HG02840 (cell line): Measurements from ENCODE around the gene NOS1.

Experiments used
- ATAC-seq: cut with Tn5 transposase; IDR thresholded peaks from one replicate; pipeline ENCODE4 v1.9.1; 2021; ENCODE audit warnings: mild to moderate bottlenecking, moderate library complexity, moderate number of reproducible peaks; ENCODE audit not compliant: unreplicated experiment, low FRiP score

The NOS1 gene

DNA sequence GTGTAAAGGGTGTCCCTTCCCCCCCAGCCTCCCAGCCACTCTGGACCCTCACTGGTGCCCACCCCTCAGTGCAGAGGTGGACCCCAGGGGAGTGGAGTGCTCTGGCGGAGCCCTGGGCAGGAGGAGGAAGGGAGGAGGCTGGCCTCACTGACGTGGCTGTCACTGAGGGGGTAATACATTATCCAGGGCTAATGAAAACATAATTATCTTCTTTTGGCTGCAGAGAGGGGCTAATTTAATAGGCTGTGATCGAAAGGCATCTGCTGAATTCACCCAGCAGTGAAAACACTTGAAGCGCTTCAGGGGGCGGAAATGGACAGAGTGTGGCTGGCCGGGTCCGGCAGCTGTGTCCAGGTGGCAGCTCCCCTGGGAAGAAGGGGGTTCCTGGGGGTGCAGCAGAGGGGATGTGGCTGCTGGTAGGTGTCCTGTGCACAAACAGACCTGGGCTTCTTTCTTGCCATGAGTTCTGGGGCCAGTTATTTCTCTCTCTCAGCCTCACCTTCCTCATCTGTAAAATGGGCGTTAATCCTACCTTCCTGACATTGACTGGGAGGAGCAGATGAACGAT is 3.7 kb upstream of the NOS1 start:
- ATAC-seq = no peak

GRCh38 chr12:117363953-117364486 is 2.6 kb upstream of the NOS1 start:
- ATAC-seq = no peak

GRCh38 chr12:117363056-117363662 is 1.7 kb upstream of the NOS1 start:
- no peak for ATAC-seq

DNA sequence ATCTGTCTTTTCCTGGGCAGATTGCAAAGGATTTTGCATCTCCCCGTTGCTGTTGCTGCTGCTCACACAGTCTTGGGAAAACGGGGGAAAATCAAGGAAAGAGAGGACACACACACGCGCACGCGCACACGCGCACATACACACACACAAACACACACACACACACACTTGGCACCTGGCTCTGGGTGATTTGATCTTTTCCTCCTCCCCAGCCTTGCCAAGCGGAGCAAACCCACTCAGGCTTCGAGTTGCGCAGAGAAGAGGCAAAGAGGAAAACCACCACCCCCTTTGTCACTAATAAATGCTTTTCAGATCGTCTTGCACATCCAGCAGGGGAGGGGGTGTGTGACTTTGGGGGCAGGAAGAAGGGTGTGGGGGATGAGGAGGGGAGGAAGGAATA is 965 bp upstream of the NOS1 start:
- no peak for ATAC-seq

GRCh38 chr12:117361905-117362304 is 479 bp upstream of the NOS1 start:
- no peak for ATAC-seq

GRCh38 chr12:117360551-117361346 is 677 bp downstream of the NOS1 start:
- ATAC-seq = no peak

DNA sequence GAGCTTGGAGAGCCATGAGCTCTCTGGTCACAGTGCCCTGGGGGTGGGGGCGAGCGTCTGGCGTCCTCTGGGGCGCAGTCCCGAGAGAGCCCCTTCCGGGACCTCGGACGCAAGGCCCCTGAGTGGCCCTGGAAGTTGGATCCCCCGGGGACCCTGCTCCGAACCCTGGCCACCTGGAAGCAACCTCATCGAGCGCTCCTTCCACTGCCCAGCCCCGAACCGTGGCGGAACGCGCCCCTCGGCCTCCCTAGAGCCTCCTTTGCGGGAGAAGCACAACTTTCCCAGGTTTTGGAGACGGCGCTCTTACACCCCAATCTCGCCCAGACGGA is 1.2 kb downstream of the NOS1 start:
- no peak for ATAC-seq

- ATAC-seq = no peak
These were observed 2.2 kb downstream of the NOS1 start for GRCh38 chr12:117359029-117359845.

GRCh38 chr12:117356048-117356447 is 5.4 kb downstream of the NOS1 start:
- ATAC-seq = no peak

DNA sequence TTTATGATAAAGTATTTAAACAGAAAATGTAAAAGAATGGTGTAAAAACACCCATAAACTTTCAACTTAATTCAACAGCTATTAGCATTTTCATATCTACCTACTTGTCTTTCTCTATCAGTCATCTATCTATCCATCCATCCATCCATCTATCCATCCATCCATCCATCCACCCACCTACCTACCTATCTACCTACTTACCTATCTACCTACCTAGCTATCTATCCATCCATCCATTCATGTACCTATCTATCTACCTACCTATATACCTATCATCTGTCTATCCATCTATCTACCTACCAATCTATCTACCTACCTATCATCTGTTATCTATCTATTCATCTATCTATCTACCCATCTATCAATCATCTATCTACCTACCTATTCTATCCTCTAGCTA is 8.5 kb downstream of the NOS1 start:
- no peak for ATAC-seq

DNA sequence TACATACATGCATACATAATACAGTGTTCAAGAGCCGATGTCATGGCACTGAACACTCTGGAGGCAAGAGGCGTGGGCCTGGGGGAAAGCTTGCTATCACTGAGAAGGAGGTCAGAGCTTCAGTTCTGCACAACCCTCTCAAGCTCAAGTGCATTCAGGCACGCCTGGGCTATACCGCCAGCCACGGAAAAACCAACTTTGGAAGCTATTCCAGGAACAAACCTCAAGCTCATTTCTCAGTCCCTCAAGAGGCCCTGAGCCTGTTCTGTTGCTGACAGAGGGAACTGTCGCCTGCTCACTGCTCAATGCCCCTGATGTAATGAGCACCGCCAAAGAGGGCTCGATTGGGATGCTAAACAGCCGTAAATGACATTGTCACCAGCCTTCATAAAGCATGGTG is 9.2 kb downstream of the NOS1 start:
- ATAC-seq = no peak

DNA sequence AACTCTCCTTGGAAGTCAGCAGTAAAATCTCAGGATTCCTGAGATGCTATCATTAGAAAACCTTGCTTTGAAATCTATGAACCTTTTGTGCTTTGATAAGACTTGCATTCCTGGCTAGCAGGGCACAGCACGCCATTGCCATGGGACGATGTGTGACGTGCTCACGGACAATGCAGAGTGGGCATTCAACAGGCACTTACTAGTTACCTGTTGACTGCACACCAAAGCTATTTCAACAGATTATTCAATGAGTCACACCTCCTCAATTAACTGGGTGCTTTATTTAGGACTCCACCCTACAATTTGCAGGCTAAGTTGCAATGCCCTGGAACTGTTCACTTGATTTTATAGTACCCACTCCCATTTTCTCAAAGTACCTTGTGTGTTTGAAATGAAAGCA is 11.3 kb downstream of the NOS1 start:
- ATAC-seq = no peak

- no peak for ATAC-seq
These were observed 13.8 kb downstream of the NOS1 start for GRCh38 chr12:117347588-117347987.

DNA sequence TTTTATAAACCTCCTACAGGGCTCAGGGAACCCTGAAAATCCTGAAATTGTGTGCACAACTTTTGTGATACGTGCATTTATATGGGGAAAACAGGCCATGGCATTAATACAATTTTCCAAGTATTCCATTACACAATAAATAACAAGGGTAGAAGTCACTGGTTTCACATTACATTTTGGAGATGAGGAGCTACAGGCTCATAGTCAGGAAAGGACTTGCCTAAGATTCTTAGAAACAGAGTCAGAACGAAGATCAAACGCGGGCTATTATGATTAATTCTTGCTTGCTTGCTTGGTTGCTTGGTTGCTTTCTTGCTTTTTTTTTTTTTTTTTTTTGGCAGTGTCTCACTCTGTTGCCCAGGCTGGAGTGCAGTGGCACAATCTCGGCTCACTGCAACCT is 16.7 kb downstream of the NOS1 start:
- ATAC-seq = no peak

- ATAC-seq = no peak
These were observed 17.6 kb downstream of the NOS1 start for GRCh38 chr12:117343849-117344248.

- no peak for ATAC-seq
These were observed 18.1 kb downstream of the NOS1 start for GRCh38 chr12:117343296-117343695.

GRCh38 chr12:117342682-117343081 is 18.7 kb downstream of the NOS1 start:
- no peak for ATAC-seq

DNA sequence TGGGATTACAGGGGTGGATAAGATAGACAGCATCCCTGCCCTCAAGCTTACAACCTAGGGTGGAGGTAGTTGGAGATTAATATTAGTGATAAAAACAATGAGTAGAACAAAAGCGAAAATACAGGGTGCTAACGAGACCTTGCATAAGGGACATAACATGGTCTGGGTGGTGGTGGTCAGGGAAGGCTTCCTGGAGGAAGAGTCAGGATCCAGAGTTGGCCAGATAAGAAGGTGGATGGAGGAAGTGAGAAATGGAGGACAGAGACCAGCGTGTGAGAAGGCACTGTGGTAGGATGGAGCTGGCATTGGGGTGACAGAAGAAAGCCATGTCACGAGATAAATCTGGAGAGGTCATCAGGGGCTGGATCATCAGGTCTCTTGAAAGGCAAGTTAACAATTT is 19.2 kb downstream of the NOS1 start:
- ATAC-seq = no peak

GRCh38 chr12:117339104-117339503 is 22.3 kb downstream of the NOS1 start:
- ATAC-seq = no peak

DNA sequence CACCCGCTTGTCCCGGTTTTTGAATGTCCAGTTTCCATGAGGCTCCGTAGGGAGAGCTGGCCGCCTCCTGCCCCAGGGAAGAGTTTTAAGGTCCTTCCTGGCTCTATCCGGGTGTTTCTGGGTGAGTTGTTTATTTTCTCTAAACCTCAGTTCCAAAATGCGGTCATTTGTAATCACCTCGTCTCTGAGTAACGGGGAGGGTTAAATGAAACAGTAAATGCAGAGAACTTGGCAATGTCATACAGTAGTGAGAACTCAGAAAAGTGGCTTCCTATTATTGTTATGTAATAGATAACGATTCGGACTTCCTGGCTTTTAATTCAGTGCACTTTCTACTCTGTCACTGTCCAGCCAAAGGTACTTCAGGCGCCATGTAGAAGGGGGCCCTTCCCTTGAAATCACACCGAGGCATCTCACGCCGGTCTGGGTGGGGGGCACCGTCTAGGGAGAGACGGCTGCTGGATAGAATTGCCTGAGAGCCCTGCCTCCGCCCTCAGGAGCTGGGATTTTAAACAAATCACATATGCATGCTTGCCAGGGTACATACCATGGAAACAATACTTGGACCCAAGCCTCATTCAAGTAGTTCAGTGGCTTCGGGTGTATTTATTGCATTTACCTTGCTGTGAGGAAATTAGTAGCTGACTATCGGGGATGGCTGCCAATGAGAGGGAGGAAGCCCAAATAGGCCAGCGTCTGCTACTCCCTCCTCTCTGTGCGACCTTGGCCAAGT is 26.4 kb downstream of the NOS1 start:
- ATAC-seq = no peak
